ENCODE measurements around the gene SSNA1.
A peak's percentile ranks its signal among the peaks of the same experiment; 100 is the strongest.
"Not testable (repeated sequence)": the region's sequence is repeated elsewhere in the genome, so short reads cannot be mapped to it uniquely, and the experiment has no call there.

SSNA1 gene

DNA sequence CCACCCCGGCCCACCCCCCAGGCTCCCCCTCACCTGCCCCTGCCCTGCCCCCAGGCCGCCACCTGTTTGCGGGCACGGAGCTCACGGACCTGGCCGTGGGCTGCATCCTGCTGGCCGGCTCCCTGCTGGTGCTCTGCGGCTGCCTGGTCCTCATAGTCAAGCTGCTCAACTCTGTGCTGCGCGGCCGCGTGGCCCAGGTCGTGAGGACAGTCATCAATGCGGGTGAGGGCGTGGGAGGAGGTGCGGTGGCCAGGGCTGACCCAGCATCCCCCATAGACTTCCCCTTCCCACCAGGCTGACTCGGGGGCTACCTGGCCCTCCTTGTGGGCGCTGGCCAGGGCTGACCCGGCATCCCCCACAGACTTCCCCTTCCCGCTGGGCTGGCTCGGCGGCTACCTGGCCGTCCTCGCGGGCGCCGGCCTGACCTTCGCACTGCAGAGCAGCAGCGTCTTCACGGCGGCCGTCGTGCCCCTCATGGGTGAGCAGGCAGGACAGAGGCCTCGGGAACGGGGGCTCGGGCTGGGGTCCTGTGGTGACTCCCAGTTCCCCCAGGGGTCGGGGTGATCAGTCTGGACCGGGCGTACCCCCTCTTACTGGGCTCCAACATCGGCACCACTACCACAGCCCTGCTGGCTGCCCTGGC lies 45.7 kb downstream of the SSNA1 start:
- H3K4me3 ChIP-seq (ENCODE audit: low read length) = no peak overlapping the region
- TF ChIP-seq, protein P1, sequence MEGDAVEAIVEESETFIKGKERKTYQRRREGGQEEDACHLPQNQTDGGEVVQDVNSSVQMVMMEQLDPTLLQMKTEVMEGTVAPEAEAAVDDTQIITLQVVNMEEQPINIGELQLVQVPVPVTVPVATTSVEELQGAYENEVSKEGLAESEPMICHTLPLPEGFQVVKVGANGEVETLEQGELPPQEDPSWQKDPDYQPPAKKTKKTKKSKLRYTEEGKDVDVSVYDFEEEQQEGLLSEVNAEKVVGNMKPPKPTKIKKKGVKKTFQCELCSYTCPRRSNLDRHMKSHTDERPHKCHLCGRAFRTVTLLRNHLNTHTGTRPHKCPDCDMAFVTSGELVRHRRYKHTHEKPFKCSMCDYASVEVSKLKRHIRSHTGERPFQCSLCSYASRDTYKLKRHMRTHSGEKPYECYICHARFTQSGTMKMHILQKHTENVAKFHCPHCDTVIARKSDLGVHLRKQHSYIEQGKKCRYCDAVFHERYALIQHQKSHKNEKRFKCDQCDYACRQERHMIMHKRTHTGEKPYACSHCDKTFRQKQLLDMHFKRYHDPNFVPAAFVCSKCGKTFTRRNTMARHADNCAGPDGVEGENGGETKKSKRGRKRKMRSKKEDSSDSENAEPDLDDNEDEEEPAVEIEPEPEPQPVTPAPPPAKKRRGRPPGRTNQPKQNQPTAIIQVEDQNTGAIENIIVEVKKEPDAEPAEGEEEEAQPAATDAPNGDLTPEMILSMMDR (conservative IDR thresholded peaks at IDR 0.05; ENCODE audit: low read depth, low read length) = no peak
- DNase-seq (ENCODE audit: low read depth) = no peak

DNA sequence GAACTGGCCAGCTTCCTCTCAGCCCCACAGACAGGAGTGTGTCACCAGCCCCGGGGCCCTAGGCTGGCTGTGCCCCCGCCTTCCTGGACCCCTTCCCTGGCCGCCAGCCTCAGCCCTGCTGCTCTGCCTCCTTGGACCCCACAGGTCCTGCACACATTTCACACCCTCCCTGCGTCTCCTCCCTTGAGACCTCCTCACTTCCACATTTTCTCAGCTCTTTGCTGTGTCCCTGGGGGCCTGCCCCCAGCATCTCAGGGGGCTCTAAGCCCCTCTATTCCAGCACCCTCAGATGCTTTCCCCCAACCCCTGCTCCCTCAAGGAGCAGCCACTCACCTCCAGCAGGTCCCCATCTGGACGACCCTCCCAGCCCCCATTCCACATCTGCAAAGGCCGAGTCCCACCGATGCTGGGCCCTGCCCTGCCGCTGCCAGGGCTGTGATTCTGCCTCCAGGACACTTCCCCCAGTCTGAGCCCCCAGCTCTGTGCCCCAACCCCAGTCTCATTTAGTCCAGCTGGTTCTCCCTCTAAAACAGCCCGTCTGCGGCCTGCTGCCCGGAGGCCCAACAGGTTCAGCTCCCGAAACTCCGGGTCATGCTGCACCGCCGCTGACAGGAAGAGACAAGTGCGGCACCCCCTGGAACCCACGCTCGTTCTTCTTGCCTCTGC lies 46.4 kb downstream of the SSNA1 start:
- no peak for DNase-seq (ENCODE audit: low read depth)
- TF ChIP-seq, protein P1 (conservative IDR thresholded peaks at IDR 0.05; ENCODE audit: low read depth, low read length) = no peak

DNA sequence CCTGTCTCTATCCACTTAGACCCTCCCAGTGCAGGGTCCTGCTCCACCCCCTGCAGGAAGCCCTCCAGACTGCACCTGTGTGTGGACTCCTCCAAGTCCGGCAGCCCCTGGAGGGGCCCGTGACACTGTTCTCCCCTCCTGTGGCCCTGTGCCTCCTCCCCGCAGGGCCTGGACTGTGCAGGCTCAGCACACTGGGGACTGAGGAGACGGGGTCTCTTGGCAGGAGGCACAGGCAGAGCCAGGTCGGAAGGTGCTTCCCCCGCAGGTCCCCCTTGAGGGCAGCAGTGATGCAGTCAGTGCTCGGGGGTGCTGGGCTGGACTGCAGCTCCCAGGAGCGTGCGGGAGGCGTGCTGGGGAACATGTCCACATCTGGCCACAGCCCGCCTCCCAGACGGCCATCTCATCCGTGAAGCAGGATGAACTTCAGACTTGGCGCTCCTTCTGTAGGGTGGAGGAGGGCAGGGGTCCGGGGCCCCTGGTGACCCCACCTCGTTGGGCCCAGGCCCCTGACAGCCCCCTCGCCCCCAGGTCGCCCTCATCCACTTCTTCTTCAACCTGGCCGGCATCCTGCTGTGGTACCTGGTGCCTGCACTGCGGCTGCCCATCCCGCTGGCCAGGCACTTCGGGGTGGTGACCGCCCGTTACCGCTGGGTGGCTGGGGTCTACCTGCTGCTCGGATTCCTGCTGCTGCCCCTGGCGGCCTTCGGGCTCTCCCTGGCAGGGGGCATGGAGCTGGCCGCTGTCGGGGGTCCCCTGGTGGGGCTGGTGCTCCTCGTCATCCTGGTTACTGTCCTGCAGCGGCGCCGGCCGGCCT lies 47.2 kb downstream of the SSNA1 start:
- no peak overlapping the region for H3K4me3 ChIP-seq (ENCODE audit: low read length)
- TF ChIP-seq, protein P1 (conservative IDR thresholded peaks at IDR 0.05; ENCODE audit: low read depth, low read length) = no peak
- no peak for DNase-seq (ENCODE audit: low read depth)

More for the DNA sequence above, 46.4 kb downstream of the SSNA1 start:
- no peak overlapping the region for H3K4me3 ChIP-seq (ENCODE audit: low read length)

DNA sequence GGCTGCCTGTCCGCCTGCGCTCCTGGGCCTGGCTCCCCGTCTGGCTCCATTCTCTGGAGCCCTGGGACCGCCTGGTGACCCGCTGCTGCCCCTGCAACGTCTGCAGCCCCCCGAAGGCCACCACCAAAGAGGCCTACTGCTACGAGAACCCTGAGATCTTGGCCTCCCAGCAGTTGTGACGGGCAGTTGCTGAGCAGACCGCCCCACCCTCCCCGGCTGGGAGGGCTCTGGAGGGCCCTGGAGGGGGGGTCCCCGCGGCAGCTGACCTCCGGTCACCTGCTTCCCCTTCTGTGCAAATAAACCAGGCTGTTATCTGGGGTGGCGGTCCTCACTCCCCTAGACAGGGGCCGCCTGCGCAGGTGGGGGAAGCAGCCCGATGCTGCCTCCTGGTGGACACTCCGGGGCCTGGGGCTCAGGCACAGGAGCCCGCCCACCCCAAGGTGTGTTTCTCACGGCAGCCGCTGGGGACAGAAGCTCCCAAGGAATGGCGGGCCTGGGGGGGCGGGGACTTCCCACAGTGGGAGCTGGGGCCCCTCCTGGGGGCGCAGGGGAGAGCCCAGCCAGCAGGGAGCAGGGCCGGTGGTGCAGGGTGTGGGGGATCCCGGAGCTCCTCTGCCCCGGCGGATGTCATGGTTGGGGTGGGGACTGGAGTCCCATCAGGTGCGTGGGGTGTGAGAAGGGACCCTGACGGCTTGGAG lies 47.9 kb downstream of the SSNA1 start:
- peak overlapping the region; percentile 36 for H3K4me3 ChIP-seq (ENCODE audit: low read length)
- TF ChIP-seq, protein P1 (conservative IDR thresholded peaks at IDR 0.05; ENCODE audit: low read depth, low read length) = peak; percentile 97
- no peak for DNase-seq (ENCODE audit: low read depth)

DNA sequence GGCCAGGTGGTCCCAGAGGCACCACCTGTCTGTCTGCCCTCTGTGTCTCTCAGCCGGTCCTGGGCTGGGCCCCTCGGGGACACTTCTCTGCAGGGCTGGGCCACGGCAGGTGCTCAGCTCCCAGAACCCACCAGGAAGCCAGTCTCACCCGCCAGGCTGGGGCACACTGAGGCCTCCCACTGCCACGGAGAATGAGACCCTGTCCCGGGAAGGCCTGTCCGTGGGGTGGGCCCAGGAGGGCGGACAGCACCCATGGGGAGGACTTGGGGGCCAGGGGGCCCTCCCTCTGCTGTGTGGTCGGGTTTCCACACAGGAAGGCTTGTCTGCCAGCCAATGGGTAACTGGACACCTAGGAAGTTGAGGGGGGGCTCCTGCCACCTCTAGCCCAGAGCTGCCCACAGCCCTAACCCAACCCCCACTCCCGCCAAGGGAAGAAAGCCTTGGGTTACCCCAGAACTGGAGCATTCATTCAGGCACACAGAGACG lies 48.5 kb downstream of the SSNA1 start:
- DNase-seq (ENCODE audit: low read depth) = no peak
- peak overlapping the region; percentile 36 for H3K4me3 ChIP-seq (ENCODE audit: low read length)
- TF ChIP-seq, protein P1 (conservative IDR thresholded peaks at IDR 0.05; ENCODE audit: low read depth, low read length) = no peak

DNA sequence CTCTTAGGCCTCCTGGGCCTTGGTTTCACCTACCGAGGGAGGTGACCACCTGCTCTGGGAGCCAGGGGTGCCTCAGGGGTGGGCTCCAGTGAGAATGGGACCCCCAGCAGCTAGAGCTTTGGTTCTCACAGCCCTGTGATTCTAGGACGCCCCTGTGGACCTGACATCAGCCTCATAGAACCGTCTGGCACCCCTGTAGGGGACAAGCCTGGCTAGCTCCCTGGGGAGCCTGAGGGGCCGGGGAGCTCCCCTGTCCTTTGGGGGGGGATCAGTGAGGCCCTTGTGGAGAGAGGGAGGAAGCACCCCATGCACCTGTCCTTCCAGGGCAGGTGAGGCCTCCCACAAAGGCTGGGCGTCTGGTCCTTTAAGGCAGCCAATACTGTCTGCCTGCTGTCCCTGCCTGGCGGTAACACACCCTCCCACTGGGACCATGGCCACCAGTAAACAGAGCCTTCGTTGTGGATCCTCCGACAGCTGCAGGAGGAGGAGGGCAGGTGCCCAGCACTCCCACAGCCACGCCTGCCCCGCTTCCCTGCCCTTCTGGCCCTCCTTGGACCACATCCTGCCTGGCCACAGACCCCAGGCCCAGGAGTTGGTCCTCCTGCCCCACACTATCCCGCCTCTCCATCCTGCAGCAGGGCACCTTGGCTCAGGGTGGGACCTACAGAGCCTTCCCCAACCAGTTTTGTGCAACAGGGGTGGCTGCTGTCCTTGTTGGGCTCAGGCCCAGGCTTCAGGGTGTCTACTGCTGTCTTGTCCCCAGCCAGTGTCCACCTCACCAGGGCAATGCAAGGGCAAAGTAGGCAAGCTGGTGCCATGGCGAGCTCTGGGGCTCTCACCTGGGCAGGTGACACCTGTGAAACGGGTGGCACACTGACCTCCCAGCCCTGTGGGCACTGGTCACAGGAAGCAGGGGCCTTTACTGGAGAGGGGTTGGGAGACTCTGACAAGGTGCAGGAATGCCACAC lies 49.6 kb downstream of the SSNA1 start:
- H3K4me3 ChIP-seq (ENCODE audit: low read length) = no peak overlapping the region
- TF ChIP-seq, protein P1 (conservative IDR thresholded peaks at IDR 0.05; ENCODE audit: low read depth, low read length) = no peak
- no peak for DNase-seq (ENCODE audit: low read depth)

DNA sequence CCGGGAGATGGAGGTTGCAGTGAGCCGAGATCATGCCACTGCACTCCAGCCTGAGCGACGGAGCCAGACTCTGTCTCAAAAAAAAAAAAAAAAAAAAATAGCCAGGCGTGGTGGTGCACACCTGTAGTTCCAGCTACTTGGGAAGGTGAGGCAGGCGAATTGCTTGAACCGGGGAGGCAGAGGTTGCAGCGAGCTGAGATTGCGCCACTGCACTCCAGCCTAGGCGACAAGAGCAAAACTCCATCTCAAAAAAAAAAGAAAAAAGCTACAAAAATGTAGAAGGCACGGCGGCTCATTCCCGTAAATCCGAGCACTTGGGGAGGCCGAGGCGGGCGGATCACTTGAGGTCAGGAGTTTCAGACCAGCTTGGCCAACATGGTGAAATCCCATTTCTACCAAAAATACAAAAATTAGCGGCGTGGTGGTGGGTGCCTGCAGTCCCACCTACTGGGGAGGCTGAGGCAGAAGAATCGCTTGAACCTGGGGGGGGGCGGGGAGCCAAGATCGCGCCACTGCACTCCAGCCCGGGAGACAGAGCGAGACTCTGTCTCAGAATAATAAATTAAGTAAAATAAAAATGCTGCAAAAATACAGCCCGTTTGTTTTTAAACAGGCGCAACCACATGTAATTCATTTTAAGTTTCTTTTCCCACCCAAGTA lies 51.2 kb downstream of the SSNA1 start:
- peak overlapping the region; percentile 55 for H3K4me3 ChIP-seq (ENCODE audit: low read length)
- DNase-seq (ENCODE audit: low read depth) = not testable (repeated sequence)

All from retinal pigment epithelial cell (primary cell).